SK-N-SH (cell line): Measurements from ENCODE around the gene MBIP. TPM values are rescaled to one million over a fixed set of nuclear protein-coding genes. Genes with fewer than 3 reads are reported as not detected.

Experiments
- CTCF ChIA-PET: fragments of 300-600, 350-600 bp; formaldehyde crosslinking; extraction: SDS; loops from one replicate; lab custom pipeline; 2021; lab: Yijun Ruan, JAX
- POLR2A ChIA-PET: fragments of 350-600 bp; sonication (Branson Sonifier 250); formaldehyde crosslinking; extraction: SDS; loops from one replicate; lab custom pipeline; 2020; ENCODE audit warnings: antibody characterized with exemption, inconsistent platforms; lab: Yijun Ruan, JAX
- DNase-seq: peaks from one replicate; pipeline ENCODE4 v3.0.0; 2012
- H2AFZ ChIP-seq: fragments of 200-600 bp; sonication (generic); 2 replicates; pipeline ENCODE4 v1.8.1; 2016; ENCODE audit warnings: antibody characterized with exemption, mild to moderate bottlenecking, low read depth
- H3F3A ChIP-seq: fragments of 200-600 bp; sonication (generic); replicated peaks from 2 replicates; pipeline ENCODE3; 2016; ENCODE audit warnings: antibody characterized with exemption, mild to moderate bottlenecking; ENCODE audit not compliant: insufficient read depth
- H3K27ac ChIP-seq, 2 experiments: fragments of 200-500 bp in 1 of 2; fragments of 200-600 bp in 1 of 2; sonication (Bioruptor generic) in 1 of 2; sonication (generic), shearing (Covaris generic) in 1 of 2; 2 replicates each; pipeline versions ENCODE4 v1.5.1 to v1.6.1; 2014 to 2016; ENCODE audit warnings: low read depth in 2 of 2, inconsistent platforms in 1 of 2, low read length in 1 of 2, mild to moderate bottlenecking in 1 of 2, mixed read lengths in 1 of 2
- H3K27me3 ChIP-seq: fragments of 200-600 bp; sonication (generic), shearing (Covaris generic); 2 replicates; pipeline ENCODE4 v1.6.1; 2016; ENCODE audit warnings: mixed run types; ENCODE audit not compliant: insufficient read depth
- H3K36me3 ChIP-seq, 2 experiments: fragments of 200-500 bp in 1 of 2; fragments of 200-600 bp in 1 of 2; sonication (Bioruptor generic) in 1 of 2; sonication (generic) in 1 of 2; replicated peaks in 1 of 2; 2 replicates each; pipeline versions ENCODE3 to v1.5.1; 2014 to 2016; ENCODE audit warnings: low read length in 1 of 2, mild to moderate bottlenecking in 1 of 2; ENCODE audit not compliant: insufficient read depth in 2 of 2, control insufficient read depth in 1 of 2
- H3K4me1 ChIP-seq, 2 experiments: fragments of 200-500 bp in 1 of 2; fragments of 200-600 bp in 1 of 2; sonication (Bioruptor generic) in 1 of 2; sonication (generic), shearing (Covaris generic) in 1 of 2; 2 replicates each; pipeline versions ENCODE4 v1.5.1 to v1.6.1; 2014 to 2016; ENCODE audit warnings: low read depth in 1 of 2, low read length in 1 of 2, mixed run types in 1 of 2; ENCODE audit not compliant: insufficient read depth in 2 of 2, control insufficient read depth in 1 of 2
- H3K4me2 ChIP-seq: fragments of 200-600 bp; sonication (generic), shearing (Covaris generic); 2 replicates; pipeline ENCODE4 v1.6.1; 2017; ENCODE audit warnings: mixed run types
- H3K4me3 ChIP-seq, 2 experiments: fragments of 200-500 bp in 1 of 2; fragments of 200-600 bp in 1 of 2; sonication (Bioruptor generic) in 1 of 2; sonication (generic), shearing (Covaris generic) in 1 of 2; 2 replicates each; pipeline versions ENCODE4 v1.5.1 to v1.8.1; 2014 to 2016; ENCODE audit warnings: low read depth in 2 of 2, inconsistent platforms in 1 of 2, low read length in 1 of 2, mild to moderate bottlenecking in 1 of 2, mixed read lengths in 1 of 2, moderate library complexity in 1 of 2
- H3K79me2 ChIP-seq: fragments of 200-600 bp; sonication (generic); 2 replicates; pipeline ENCODE4 v1.8.1; 2017; ENCODE audit warnings: mild to moderate bottlenecking; ENCODE audit not compliant: insufficient read depth
- H3K9ac ChIP-seq: fragments of 200-600 bp; sonication (generic); 2 replicates; pipeline ENCODE4 v1.6.1; 2017; ENCODE audit warnings: mixed run types
- H3K9me2 ChIP-seq: fragments of 200-600 bp; sonication (generic); 2 replicates; pipeline ENCODE4 v1.6.1; 2017; ENCODE audit warnings: mixed run types
- H3K9me3 ChIP-seq: fragments of 200-600 bp; sonication (generic); 2 replicates; pipeline ENCODE4 v1.6.1; 2017; ENCODE audit warnings: mixed run types, mild to moderate bottlenecking, moderate library complexity
- H4K20me1 ChIP-seq: fragments of 200-600 bp; sonication (generic); 2 replicates; pipeline ENCODE4 v1.6.1; 2017; ENCODE audit warnings: mild to moderate bottlenecking, mixed run types; ENCODE audit not compliant: insufficient read depth
- CHD2 ChIP-seq: fragments of 150-350 bp; IDR thresholded peaks from 2 replicates; pipeline ENCODE4 v1.6.1; 2018; ENCODE audit warnings: low read length; ENCODE audit not compliant: partially characterized antibody
- FOSL2 ChIP-seq: IDR thresholded peaks from 2 replicates; pipeline ENCODE4 v1.4.0; 2012; ENCODE audit warnings: low read depth, mild to moderate bottlenecking, moderate library complexity, borderline replicate concordance
- FOXM1 ChIP-seq: IDR thresholded peaks from 2 replicates; pipeline ENCODE4 v1.4.0; 2012; ENCODE audit warnings: low read depth, mild to moderate bottlenecking
- NFIC ChIP-seq: IDR thresholded peaks from 2 replicates; pipeline ENCODE4 v1.4.0; 2012; ENCODE audit warnings: borderline replicate concordance
- POLR2AphosphoS5 ChIP-seq: IDR thresholded peaks from 2 replicates; pipeline ENCODE4 v1.6.1; 2012; ENCODE audit warnings: low read depth, low read length
- RFX5 ChIP-seq: IDR thresholded peaks from 2 replicates; pipeline ENCODE4 v1.6.1; 2012; ENCODE audit warnings: mild to moderate bottlenecking, improper control_type of control experiment, low read length
- SMC3 ChIP-seq: IDR thresholded peaks from 2 replicates; pipeline ENCODE4 v1.6.1; 2012; ENCODE audit warnings: low read depth, low read length, improper control_type of control experiment
- TAF1 ChIP-seq: IDR thresholded peaks from 2 replicates; pipeline ENCODE4 v1.6.1; 2012; ENCODE audit warnings: low read depth, mild to moderate bottlenecking, low read length, moderate library complexity, borderline replicate concordance
- TCF12 ChIP-seq: IDR thresholded peaks from 2 replicates; pipeline ENCODE4 v1.4.0; 2012
- YY1 ChIP-seq: IDR thresholded peaks from 2 replicates; pipeline ENCODE4 v1.4.0; 2012; ENCODE audit warnings: low read depth, mild to moderate bottlenecking
- WGBS: methylation state at CpG from one replicate; pipeline ENCODE4 v1.1.6; 2017; ENCODE audit warnings: low lambda C conversion rate; 5-methylcytosine and 5-hydroxymethylcytosine counted together
- polyA plus RNA-seq, 3 experiments: library from polyadenylated mRNA; depleted of rRNA; stranded (reverse); fragments of >200 nt; gene quantifications; 2 replicates each; pipeline ENCODE4 v1.2.3, GENCODE V29; 2012
- TF ChIP-seq, protein P1 (sequence below): IDR thresholded peaks from 2 replicates; pipeline ENCODE4 v1.4.0; 2012; ENCODE audit warnings: low read depth, borderline replicate concordance
- TF ChIP-seq, protein P2 (sequence below): fragments of 150-350 bp; IDR thresholded peaks from 2 replicates; pipeline ENCODE4 v1.6.1; 2017; ENCODE audit warnings: antibody characterized with exemption, low read length, low read depth, borderline replicate concordance

MBIP gene
- polyA plus RNA-seq, 1 of the 3 experiments (the other 2 are of a cell fraction): 11.5 TPM

DNA sequence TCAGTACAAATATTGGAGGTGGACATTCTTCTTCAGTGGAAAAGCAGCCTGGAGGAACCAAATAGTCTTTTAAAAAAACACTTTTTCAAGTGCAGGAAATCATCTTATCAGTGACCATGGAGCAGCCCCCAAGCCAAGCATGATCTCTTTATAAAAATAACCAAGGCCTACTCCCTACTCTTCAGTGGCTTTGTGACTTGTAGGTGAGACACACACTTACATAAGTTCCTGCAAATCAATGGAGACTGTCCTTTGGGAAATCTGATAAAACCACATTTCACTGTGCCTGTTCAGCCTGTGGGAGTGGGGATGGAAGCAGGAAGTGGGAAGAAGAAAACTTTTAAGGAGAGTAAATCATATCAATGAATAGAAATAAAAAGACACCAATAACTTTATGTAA is 56.3 kb downstream of the MBIP start:
- no peak overlapping the region for H2AFZ ChIP-seq
- DNase-seq: no peak
- H3K36me3 ChIP-seq: no peaks in the 10 kb centered on the region
- no peaks in the 10 kb centered on the region for H3K9me3 ChIP-seq
- TF ChIP-seq CHD2: no peak
- no peak overlapping the region for H3K4me2 ChIP-seq
- H4K20me1 ChIP-seq: no peaks in the 10 kb centered on the region
- no peaks in the 10 kb centered on the region for H3K79me2 ChIP-seq
- ChIA-PET POLR2A (no interaction called here), CTCF (no interaction called here)
- H3K4me1 ChIP-seq: no peaks in the 10 kb centered on the region
- no peaks in the 10 kb centered on the region for H3K9me2 ChIP-seq
- no peaks in the 10 kb centered on the region; the same call in 1 of the 2 replicates for H3K27me3 ChIP-seq
- no peak overlapping the region for H3K9ac ChIP-seq
- H3K4me3 ChIP-seq: no peak overlapping the region
- H3K27ac ChIP-seq: no peak overlapping the region
- no peaks in the 10 kb centered on the region for H3F3A ChIP-seq

DNA sequence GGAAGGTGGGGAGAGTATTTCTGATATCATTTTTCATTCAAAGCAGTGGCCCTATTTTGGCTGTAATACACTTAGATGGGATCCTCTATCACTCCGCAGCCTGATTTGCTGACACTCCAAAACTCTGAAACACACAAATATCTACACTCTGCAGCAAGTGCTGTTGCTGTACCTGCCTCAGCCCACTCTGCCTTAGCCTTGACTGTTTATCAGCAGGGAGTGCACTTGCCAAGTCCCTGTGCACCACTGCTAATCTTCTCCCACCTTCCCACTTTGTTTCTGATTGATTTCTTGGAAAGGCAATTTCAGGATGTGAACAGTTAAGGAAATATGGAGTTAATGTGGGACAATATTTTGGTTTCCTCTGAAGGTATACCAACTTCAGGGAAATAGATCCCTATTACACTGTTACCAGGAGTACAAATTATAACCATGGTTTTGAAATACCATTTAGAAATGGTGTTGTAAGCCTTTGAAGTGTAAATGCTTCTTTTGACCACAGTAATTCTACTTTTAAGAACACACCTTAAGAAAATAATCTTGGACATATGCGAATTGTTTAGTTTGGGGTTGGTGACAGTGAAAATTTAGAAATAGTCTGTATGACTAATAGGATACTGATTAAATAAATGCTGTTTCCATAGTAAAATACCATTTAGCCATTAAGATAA is 59.3 kb downstream of the MBIP start:
- Histone ChIP-seq H3K4me1 (no peaks in the 10 kb centered on the region), H3F3A (no peaks in the 10 kb centered on the region), H2AFZ (no peak overlapping the region), H3K4me2 (no peak overlapping the region), H3K4me3 (no peak overlapping the region), H3K79me2 (no peaks in the 10 kb centered on the region), H3K9me2 (no peaks in the 10 kb centered on the region), H3K27ac (no peak overlapping the region), H3K27me3 (peaks cover 4% of the 10 kb centered on the region), H3K36me3 (no peaks in the 10 kb centered on the region), H4K20me1 (no peaks in the 10 kb centered on the region), H3K9me3 (no peaks in the 10 kb centered on the region), H3K9ac (no peak overlapping the region)
- no peak for TF ChIP-seq YY1
- TF ChIP-seq, protein P1, sequence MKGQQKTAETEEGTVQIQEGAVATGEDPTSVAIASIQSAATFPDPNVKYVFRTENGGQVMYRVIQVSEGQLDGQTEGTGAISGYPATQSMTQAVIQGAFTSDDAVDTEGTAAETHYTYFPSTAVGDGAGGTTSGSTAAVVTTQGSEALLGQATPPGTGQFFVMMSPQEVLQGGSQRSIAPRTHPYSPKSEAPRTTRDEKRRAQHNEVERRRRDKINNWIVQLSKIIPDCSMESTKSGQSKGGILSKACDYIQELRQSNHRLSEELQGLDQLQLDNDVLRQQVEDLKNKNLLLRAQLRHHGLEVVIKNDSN: no peak
- TF ChIP-seq SMC3: no peak
- TF ChIP-seq NFIC: no peak
- no peak for TF ChIP-seq FOXM1
- TF ChIP-seq, protein P2, sequence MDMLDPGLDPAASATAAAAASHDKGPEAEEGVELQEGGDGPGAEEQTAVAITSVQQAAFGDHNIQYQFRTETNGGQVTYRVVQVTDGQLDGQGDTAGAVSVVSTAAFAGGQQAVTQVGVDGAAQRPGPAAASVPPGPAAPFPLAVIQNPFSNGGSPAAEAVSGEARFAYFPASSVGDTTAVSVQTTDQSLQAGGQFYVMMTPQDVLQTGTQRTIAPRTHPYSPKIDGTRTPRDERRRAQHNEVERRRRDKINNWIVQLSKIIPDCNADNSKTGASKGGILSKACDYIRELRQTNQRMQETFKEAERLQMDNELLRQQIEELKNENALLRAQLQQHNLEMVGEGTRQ: no peak
- TF ChIP-seq TAF1: no peak
- no peak for TF ChIP-seq RFX5
- no peak for TF ChIP-seq FOSL2
- TF ChIP-seq CHD2: no peak
- TF ChIP-seq TCF12: no peak
- no peak for TF ChIP-seq POLR2AphosphoS5
- WGBS: 14% methylated on average over 2 of the region's 2 CpGs
- POLR2A ChIA-PET: no interaction called here
- CTCF ChIA-PET: no interaction called here
- DNase-seq: no peak
